Fibroblast of lung (primary cell): ENCODE measurements around the gene DDX10.

ENCODE experiments used
- EZH2 ChIP-seq: IDR thresholded peaks from 2 replicates; pipeline ENCODE4 v1.5.1; 2012; ENCODE audit warnings: low read length, control low read depth, mild to moderate bottlenecking; ENCODE audit errors: missing control alignments
- TF ChIP-seq, protein P1 (sequence below), 2 donors: IDR thresholded peaks in 1 of 2; conservative IDR thresholded peaks in 1 of 2; 1 replicate in 1 of 2; 2 replicates in 1 of 2; pipeline ENCODE4 v1.5.1; 2011 to 2012; ENCODE audit warnings: low read length in 2 of 2, control low read depth in 1 of 2, inconsistent platforms in 1 of 2, low read depth in 1 of 2, mild to moderate bottlenecking in 1 of 2

DNA sequence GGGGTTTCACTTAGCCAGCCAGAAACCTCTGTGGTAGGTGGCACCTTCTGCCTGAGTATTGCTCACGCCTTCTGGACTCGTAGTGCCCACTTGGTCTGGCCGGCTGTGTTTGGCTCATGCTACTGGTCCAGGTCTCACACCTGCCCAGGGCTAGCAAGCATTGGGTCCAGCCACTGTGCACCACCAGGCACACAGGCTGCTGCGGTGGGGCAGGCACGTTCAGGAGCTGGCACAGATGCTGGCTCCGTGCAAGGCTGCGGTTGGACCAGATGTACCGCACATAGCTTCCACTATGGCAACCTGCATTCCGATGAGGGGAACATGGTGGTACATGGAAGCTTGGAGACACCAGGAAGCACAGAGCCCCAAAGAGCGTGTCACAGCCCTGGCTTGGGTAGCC lies 36.5 kb upstream of the DDX10 start:
- TF ChIP-seq, protein P1, sequence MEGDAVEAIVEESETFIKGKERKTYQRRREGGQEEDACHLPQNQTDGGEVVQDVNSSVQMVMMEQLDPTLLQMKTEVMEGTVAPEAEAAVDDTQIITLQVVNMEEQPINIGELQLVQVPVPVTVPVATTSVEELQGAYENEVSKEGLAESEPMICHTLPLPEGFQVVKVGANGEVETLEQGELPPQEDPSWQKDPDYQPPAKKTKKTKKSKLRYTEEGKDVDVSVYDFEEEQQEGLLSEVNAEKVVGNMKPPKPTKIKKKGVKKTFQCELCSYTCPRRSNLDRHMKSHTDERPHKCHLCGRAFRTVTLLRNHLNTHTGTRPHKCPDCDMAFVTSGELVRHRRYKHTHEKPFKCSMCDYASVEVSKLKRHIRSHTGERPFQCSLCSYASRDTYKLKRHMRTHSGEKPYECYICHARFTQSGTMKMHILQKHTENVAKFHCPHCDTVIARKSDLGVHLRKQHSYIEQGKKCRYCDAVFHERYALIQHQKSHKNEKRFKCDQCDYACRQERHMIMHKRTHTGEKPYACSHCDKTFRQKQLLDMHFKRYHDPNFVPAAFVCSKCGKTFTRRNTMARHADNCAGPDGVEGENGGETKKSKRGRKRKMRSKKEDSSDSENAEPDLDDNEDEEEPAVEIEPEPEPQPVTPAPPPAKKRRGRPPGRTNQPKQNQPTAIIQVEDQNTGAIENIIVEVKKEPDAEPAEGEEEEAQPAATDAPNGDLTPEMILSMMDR (conservative IDR thresholded peaks at IDR 0.05 in 1 of 2, IDR thresholded peaks at IDR 0.05 in 1 of 2; ENCODE audit: low read depth in 1 of 2, low read length in 2 of 2), result no peak
- TF ChIP-seq EZH2, result no peak
